K562 (cell line): ENCODE measurements around the gene PHF11. TPM values are rescaled to one million over a fixed set of nuclear protein-coding genes. Genes with fewer than 3 reads are reported as not detected.

Experiments used
- AFF1 ChIP-seq, 2 experiments: fragments of 450-650 bp; IDR thresholded peaks; 2 replicates each; pipeline ENCODE4 v1.6.1; 2018; ENCODE audit warnings: mild to moderate bottlenecking in 2 of 2, low read depth in 1 of 2; ENCODE audit not compliant: partially characterized antibody in 2 of 2
- BACH1 ChIP-seq: fragments of 200-800 bp; sonication (Bioruptor generic); IDR thresholded peaks from 2 replicates; pipeline ENCODE4 v1.6.1; 2016; ENCODE audit warnings: missing genetic modification characterization, missing compliant biosample characterization
- E4F1 ChIP-seq: fragments of 250-450 bp; sonication (Bioruptor Pico); IDR thresholded peaks from 2 replicates; pipeline ENCODE4 v1.5.0; 2021; ENCODE audit warnings: mild to moderate bottlenecking, borderline replicate concordance
- HIVEP1 ChIP-seq: fragments of 250-450 bp; sonication (Bioruptor Pico); IDR thresholded peaks from 2 replicates; pipeline ENCODE4 v1.4.0; 2020; ENCODE audit warnings: mild to moderate bottlenecking
- MCM3 ChIP-seq: fragments of 450-650 bp; IDR thresholded peaks from 2 replicates; pipeline ENCODE4 v1.6.1; 2016
- MGA ChIP-seq: fragments of 450-650 bp; IDR thresholded peaks from 2 replicates; pipeline ENCODE4 v1.6.1; 2016; ENCODE audit warnings: mild to moderate bottlenecking, moderate library complexity
- NR3C1 ChIP-seq: sonication (generic); formaldehyde crosslinking; IDR thresholded peaks from 2 replicates; pipeline ENCODE4 v1.8.1; 2022; ENCODE audit warnings: missing genetic modification reagents
- NUFIP1 ChIP-seq: fragments of 450-650 bp; IDR thresholded peaks from 2 replicates; pipeline ENCODE4 v1.6.1; 2018; ENCODE audit not compliant: partially characterized antibody
- SMARCA5 ChIP-seq: fragments of 450-650 bp; IDR thresholded peaks from 2 replicates; pipeline ENCODE4 v1.6.1; 2016
- ZFX ChIP-seq: sonication (generic); formaldehyde crosslinking; IDR thresholded peaks from 2 replicates; pipeline ENCODE4 v1.8.0; 2022; ENCODE audit warnings: mild to moderate bottlenecking, missing genetic modification reagents, moderate library complexity
- ZNF780A ChIP-seq: fragments of 250-450 bp; sonication (Bioruptor Pico); IDR thresholded peaks from 2 replicates; pipeline ENCODE4 v1.5.0; 2021; ENCODE audit warnings: mild to moderate bottlenecking
- polyA plus RNA-seq, 8 experiments: library from polyadenylated mRNA; depleted of rRNA in 4 of 8; stranded (reverse) in 5 of 8; unstranded in 3 of 8; fragments of >200 nt; fragmentation: Nextera tagmentation in 2 of 8; fragmentation: Illumina TruSeq in 1 of 8; extraction: Ambion mirVana in 2 of 8; extraction: Trizol in 1 of 8; gene quantifications; 2 replicates each; pipeline versions ENCODE4 v1.2.1 to v1.2.3, GENCODE V29; 2011 to 2014; ENCODE audit warnings: inconsistent platforms in 1 of 8, missing spikeins in 1 of 8
- total RNA-seq, 7 experiments: library from RNA; depleted of rRNA in 6 of 7; stranded (reverse); fragments of >200 nt in 6 of 7; fragmentation: Illumina TruSeq in 2 of 7; extraction: Trizol in 2 of 7; gene quantifications; 2 replicates each; pipeline versions ENCODE4 v1.2.1 to v1.2.3, GENCODE V29; 2011 to 2021; ENCODE audit warnings: low replicate concordance in 1 of 7

The PHF11 gene
- total and polyA plus RNA-seq, 9 of the 15 experiments (the other 6 are each of a cell fraction or from before 2014, with no cell fraction given), result 1.9 to 7.0 (median 5.3) TPM

- TF ChIP-seq MGA (no peak), SMARCA5 (no peak), MCM3 (no peak), ZFX (CRISPR knock-in tag) (no peak), ZNF780A (CRISPR knock-in tag) (no peak), NR3C1 (no peak), NUFIP1 (no peak), HIVEP1 (CRISPR knock-in tag) (no peak), AFF1 (IDR thresholded peaks at IDR 0.05; ENCODE audit: low read depth in 1 of 2, partially characterized antibody in 2 of 2) (peak in 1 of 2 experiments; percentile 65), E4F1 (CRISPR knock-in tag) (no peak), BACH1 (tag) (no peak)
These were observed 44.8 kb downstream of the PHF11 start (continued) for GRCh38 chr13:49540552-49540951.
